GM20000 (cell line): ENCODE measurements around the gene OR11G2.
"Not testable (repeated sequence)": the region's sequence is repeated elsewhere in the genome, so short reads cannot be mapped to it uniquely, and the experiment has no call there.

Experiments
- DNase-seq: peaks from one replicate; pipeline ENCODE4 v3.0.0; 2012; ENCODE audit warnings: low spot score
- TF ChIP-seq, protein P1 (sequence below): IDR thresholded peaks from 2 replicates; pipeline ENCODE4 v1.5.1; 2012; ENCODE audit warnings: mild to moderate bottlenecking, control low read depth; ENCODE audit errors: extremely low read depth, missing control alignments

The OR11G2 gene, protein sequence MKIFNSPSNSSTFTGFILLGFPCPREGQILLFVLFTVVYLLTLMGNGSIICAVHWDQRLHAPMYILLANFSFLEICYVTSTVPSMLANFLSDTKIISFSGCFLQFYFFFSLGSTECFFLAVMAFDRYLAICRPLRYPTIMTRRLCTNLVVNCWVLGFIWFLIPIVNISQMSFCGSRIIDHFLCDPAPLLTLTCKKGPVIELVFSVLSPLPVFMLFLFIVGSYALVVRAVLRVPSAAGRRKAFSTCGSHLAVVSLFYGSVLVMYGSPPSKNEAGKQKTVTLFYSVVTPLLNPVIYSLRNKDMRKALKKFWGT

DNA sequence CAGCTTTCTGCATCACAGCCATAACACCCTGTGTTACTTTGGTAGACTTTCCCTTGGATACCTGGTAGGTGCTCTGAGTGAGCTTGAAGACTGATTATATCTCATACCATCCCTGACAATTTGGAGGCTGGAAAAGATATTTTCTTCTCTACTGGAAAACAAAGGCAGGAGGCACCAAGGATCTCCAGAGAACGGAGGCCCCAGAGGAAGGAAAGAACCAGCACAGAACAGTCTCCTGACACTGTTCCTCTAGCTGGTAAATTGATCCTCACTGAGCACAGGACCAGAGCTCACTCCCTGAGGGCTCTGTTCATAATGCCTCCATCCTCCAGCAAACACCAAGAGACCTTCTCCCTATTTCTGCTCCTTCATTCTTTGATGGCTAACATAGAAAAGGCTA is at the start of gene OR11G2:
Gene OR11G2 (plus strand): TSS at position 301 of the 400 bp plus-strand sequence. CDS start 6,542 bp downstream, outside the sequence.
- TF ChIP-seq, protein P1, sequence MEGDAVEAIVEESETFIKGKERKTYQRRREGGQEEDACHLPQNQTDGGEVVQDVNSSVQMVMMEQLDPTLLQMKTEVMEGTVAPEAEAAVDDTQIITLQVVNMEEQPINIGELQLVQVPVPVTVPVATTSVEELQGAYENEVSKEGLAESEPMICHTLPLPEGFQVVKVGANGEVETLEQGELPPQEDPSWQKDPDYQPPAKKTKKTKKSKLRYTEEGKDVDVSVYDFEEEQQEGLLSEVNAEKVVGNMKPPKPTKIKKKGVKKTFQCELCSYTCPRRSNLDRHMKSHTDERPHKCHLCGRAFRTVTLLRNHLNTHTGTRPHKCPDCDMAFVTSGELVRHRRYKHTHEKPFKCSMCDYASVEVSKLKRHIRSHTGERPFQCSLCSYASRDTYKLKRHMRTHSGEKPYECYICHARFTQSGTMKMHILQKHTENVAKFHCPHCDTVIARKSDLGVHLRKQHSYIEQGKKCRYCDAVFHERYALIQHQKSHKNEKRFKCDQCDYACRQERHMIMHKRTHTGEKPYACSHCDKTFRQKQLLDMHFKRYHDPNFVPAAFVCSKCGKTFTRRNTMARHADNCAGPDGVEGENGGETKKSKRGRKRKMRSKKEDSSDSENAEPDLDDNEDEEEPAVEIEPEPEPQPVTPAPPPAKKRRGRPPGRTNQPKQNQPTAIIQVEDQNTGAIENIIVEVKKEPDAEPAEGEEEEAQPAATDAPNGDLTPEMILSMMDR: no peak
- DNase-seq: no peak

DNA sequence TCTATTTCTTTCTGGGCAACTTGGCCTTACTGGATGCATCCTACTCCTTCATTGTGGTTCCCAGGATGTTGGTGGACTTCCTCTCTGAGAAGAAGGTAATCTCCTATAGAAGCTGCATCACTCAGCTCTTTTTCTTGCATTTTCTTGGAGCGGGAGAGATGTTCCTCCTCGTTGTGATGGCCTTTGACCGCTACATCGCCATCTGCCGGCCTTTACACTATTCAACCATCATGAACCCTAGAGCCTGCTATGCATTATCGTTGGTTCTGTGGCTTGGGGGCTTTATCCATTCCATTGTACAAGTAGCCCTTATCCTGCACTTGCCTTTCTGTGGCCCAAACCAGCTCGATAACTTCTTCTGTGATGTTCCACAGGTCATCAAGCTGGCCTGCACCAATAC is 46.8 kb upstream of the OR11G2 start:
- DNase-seq: no peak
- TF ChIP-seq, protein P1: no peak

DNA sequence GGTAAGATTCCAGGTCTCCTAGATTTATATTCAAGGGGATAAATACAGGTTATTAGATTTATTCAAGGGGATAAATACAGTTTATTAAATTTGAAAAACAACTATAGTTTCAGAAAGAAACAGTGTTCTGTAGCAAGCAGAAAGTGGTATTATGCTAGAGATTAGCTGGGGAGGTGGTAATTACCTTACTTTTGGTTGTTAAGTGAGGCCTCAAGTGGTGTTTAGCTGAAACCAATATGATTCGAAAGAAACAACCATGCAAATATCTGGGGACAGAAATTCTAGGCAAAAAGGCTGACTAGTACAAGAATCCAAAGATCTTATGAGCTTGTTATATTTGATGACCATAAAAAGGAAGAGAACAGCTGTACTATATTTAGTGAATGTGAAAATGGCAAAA is 45.9 kb upstream of the OR11G2 start:
- no peak for DNase-seq
- TF ChIP-seq, protein P1: no peak

DNA sequence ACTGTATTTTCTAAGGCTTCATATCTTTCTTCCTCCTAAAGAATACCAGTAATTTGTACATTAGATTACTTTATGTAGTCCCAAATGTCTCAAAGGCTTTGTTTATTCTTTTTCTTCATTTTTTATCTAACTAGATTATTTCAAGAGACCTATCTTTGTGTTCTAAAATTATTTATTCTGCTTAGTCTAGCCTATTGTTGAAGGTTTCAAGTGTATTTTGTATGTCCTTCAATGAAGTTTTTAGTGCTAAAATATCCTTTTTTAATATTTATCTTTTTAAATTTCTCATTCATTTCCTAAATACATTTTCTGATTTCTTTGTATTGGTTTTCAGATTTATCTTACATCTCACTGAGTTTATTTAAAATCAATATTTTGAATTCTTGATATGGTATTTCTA is 26.2 kb upstream of the OR11G2 start:
- DNase-seq: no peak
- TF ChIP-seq, protein P1: no peak

DNA sequence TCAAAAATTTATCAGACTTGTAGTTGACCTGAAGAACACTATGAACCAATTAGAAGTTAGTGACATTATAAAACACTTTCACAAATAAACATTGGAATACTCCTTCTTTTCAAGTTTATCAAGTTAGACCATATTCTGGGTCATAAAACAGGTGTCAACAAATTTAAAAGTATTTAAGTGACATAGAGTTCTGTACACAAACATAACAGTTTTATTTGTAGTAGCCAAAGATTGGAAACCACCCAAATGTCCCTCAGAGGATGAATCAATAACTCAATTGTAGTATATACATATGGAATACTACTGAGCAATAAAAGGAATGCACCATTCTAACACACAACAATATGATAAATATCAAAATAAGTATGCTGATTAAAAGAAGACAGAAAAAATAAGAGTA is 23.6 kb upstream of the OR11G2 start:
- TF ChIP-seq, protein P1: no peak
- DNase-seq: no peak

DNA sequence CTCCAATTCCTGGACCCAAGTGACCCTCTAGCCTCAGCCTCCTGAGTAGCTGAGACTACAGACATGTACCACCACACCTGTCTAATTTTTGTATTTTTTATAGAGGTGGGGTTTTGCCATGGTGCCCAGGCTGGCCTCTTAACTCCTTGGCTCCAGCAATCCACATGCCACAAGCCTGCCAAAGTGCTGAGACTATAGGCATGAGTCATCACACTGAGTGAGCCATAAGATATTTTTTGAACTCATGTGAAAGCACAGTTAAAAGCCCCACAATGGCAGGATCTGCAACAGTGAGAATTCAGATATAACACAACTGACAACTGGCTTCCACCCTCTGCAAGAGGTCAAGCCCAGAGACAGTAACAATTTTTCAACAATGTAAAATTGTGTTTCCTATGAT is 20.8 kb upstream of the OR11G2 start:
- not testable (repeated sequence) for DNase-seq

DNA sequence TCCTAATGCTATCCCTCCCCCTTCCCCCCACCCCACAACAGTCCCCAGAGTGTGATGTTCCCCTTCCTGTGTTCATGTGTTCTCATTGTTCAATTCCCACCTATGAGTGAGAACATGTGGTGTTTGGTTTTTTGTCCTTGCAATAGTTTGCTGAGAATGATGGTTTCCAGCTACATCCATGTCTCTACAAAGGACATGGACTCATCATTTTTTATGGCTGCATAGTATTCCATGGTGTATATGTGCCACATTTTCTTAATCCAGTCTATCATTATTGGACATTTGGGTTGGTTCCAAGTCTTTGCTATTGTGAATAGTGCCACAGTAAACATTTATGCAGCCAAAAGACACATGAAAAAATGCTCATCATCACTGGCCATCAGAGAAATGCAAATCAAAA is 16.5 kb upstream of the OR11G2 start:
- DNase-seq: not testable (repeated sequence)

DNA sequence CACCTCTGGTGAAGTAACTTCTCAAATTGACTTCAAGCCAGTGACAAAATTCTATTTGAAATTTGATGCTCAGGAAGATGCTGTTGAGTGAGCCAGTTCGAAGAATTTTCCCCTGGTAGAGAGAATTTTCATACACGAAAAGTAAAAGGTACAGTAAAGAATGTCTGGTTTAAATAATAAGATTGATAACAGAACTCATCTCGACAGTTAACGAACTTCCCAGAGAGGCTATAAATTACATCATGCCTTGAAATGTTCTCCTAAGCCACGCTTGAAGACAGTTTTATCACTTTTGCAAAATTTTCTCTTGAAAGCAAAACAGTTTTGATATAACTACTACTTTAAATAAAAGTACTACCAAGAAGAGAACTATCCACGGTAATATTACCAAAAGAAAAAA is 14.4 kb upstream of the OR11G2 start:
- TF ChIP-seq, protein P1: no peak
- DNase-seq: no peak
